ENCODE data around the gene CARMIL1. TPM values are rescaled to one million over a fixed set of nuclear protein-coding genes. Genes with fewer than 3 reads are reported as not detected.

CARMIL1 gene
- 16.0 and 36.9 TPM in 2 replicates for total RNA-seq (2014; rRNA removed; shearing (Covaris generic); ENCODE audit: low replicate concordance)

DNA sequence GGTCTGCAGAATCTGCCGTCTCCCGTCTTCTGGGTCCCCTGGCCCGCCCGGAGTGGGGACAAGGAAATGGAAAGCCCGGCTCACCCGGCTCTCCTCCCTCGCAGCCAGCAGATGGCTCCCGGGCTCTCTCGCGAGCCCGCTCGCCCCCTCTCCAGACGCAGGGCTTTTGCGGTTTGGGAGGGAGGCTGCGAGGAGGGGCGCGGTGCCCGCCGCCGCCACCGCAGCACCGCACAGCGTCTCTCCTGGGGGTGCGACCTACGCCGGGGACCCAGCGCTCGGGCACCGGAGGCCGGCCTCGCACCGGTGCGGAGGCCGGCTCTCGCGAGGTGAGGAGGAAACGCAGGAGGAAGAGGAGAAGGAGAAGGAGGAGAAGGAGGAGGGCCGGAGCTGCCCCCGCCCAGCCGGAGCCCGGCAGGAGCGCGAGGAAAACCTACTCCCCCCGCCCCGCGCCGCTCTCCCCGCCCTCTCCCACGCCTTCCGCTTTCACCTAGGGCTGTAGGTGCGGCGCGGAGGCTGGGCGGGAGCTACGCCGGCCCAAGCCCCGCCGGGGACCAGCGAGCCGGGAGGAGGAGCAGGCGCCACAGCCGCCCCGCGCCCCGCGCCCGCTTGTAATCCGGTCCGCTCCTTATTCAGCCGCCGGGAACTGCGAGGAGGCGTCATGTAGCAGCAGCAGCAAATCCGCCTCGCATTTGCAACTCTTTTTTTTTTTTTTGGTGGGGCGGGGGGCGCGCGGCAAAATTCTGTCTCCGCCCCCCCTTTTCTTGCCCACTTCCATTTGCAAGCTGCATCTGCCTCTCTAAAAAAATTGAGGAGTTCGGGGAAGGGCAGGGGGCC, at the start of gene CARMIL1:
Gene CARMIL1, plus strand, starts transcription at position 461 of the 834 bp plus-strand sequence. CDS start 422 bp downstream, outside the sequence.
- peak; percentile 97 for DNase-seq (ENCODE audit: low read depth)
- in situ Hi-C loops (cut with HindIII; ENCODE audit: low pct_unique_long_range_greater_than_20kb, low sequenced_read_pairs), result no loop called here

DNA sequence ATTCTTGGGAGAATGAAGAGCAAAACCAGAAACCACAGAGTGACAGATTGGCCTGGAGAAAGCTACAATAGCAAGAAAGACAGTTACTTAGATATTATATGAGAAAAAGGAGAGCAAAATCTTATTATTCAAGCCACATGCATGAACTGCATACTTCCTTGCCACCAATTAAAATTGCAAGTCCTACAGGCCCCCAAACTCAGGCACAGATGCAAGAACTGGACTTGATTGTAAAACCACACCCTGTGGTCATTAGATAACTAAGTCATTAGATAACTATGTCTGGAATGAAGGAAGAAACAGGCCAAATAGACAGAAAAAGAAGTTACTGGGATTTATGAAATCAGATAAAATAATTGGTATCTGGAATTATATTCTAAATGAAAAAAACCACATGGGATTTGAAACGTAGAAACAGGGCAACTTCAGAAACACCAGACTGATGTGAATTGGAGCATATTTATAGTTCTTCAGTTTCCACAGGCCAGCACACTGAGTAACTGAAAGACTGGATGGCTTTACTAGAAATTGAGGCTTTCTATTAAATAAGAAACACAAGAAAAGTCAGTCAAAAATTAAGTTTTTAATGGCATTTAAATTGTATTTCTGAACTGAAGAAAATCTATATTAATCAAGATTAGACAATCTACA, 49.4 kb upstream of the CARMIL1 start:
- in situ Hi-C loops (cut with HindIII; ENCODE audit: low pct_unique_long_range_greater_than_20kb, low sequenced_read_pairs), result no loop called here
- DNase-seq (ENCODE audit: low read depth), result peak; percentile 54

DNA sequence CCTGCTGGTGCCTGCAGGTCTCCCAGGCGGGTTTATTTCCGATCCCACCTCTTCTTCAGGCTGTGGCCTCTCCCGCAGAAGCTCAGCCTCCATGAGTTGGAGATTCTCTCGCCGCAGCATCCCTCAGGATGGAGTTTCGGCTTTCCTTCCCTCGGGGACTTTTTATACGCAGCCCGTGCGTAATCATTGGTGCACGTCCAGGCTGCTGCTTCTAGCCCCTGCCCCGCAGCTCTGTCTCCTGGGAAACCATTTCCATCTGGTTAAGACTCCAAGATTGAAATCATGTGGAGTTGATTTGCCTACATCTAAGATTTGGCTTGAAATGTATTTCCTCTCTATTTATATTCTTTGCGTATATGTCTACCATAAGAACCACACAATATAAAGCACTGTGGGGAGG, 46.7 kb upstream of the CARMIL1 start:
- in situ Hi-C loops (cut with HindIII; ENCODE audit: low pct_unique_long_range_greater_than_20kb, low sequenced_read_pairs), result no loop called here
- no peak for DNase-seq (ENCODE audit: low read depth)

DNA sequence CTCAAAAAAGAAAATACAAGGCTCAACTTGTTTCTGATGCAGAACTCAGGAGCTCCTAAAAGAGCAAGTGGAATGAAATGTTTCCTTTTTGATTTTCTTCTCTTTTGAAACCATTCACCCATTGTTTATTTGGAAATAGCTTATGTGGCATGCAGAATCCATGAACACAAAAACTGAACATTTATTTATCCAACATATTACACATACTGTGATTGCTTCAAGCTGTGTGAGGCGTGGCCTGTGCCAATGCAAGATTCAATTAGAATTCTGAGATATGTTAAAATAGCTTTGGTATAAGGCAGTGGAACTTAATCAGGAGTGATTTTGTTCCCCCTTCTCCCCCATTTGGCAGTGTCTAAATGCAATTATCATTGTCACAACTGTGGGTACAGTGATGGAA, 45.9 kb upstream of the CARMIL1 start:
- in situ Hi-C loops (cut with HindIII; ENCODE audit: low pct_unique_long_range_greater_than_20kb, low sequenced_read_pairs), result no loop called here
- no peak for DNase-seq (ENCODE audit: low read depth)

DNA sequence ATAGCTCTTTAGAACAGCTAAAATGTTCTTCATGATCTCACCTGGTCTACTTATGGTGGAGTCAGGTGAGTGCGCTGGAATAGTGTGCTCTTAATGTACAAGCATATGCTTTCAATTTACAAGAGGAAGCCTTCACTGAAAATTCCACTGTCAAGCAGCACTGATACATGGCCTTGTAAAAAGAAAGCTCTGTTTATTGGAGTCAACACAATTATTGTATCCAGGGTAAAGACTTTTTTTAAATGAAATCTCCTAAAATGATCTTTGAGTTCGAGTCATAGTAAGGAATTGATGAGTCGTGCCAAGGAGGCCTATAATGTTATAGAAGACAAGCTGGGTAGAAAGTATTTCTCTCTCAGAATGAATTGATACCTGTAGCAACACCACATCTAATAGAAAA, 41.6 kb upstream of the CARMIL1 start:
- in situ Hi-C loops (cut with HindIII; ENCODE audit: low pct_unique_long_range_greater_than_20kb, low sequenced_read_pairs), result no loop called here
- DNase-seq (ENCODE audit: low read depth), result no peak

DNA sequence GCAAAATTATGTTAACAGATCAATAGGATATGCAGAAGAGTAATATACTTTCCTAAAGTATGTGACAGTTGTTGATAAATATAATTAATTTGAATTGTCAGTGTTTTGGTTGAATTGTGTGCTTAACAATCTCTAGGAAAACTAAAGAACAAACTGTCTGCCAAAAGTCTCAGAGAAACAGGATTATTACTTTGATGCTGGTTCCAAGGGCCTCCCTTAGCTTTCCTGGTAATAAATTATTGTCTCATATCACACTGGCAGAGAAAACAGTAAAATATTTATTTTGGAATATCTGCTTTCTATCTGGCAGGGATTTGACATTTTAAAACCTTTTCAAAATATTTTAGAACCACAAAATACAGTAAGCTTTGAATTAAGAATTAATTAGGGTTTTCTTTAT, 40.1 kb upstream of the CARMIL1 start:
- DNase-seq (ENCODE audit: low read depth), result no peak
- in situ Hi-C loops (cut with HindIII; ENCODE audit: low pct_unique_long_range_greater_than_20kb, low sequenced_read_pairs), result no loop called here

DNA sequence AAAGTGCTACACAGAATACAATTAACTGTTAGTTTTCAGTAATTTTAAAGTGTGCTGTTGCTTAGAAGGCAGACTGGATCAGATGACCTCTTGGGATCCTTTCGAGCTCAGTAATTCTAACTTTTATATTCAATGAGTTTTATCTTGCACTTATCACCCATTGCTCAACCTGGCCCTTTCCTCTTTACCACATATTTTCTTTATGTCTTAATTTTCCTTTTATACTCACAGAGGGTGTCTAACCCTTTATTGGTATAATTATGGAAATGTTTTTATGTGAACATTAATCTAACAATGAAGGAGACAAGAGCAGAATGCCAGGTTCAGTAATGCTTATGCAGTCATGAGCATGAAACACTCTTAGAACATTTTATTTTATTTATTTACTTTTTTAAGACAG, 39.7 kb upstream of the CARMIL1 start:
- in situ Hi-C loops (cut with HindIII; ENCODE audit: low pct_unique_long_range_greater_than_20kb, low sequenced_read_pairs), result no loop called here
- DNase-seq (ENCODE audit: low read depth), result no peak

DNA sequence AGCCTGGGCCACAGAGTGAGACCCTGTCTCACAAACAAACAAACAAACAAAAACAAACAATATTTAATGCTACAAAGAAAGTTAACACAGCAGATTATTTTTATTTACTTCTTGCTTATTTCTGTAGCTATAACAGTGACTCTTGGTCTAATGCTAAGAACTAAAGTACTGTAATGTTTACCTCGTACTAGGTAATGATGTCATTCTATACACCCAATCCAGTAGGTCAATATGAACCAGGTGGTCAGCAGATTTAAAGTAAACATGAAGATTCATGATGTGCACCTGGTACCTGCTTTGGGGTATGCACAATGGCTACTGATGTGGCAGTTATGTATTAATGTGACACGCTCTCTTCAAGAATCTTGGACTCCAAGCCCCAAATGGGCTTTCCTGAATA, 36.6 kb upstream of the CARMIL1 start:
- in situ Hi-C loops (cut with HindIII; ENCODE audit: low pct_unique_long_range_greater_than_20kb, low sequenced_read_pairs), result no loop called here
- no peak for DNase-seq (ENCODE audit: low read depth)

DNA sequence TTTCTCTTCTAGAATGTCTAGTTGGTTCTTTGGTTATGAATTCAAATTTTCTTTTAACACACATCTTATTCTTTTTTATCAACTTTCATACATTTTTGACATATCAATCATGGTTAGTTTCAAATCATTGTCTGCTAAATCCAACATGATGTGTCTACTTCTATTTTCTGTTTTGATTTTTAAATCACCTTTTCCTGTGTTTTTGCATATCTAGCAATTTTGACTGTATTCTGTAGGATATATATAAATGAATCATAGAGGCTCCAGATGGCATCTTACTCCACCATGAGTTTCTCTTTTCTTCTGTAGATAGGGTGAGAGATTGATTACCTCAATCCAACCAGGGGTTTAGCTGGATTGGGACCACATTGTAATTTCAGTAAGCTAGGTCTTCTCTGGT, 34.3 kb upstream of the CARMIL1 start:
- in situ Hi-C loops (cut with HindIII; ENCODE audit: low pct_unique_long_range_greater_than_20kb, low sequenced_read_pairs), result no loop called here
- no peak for DNase-seq (ENCODE audit: low read depth)

DNA sequence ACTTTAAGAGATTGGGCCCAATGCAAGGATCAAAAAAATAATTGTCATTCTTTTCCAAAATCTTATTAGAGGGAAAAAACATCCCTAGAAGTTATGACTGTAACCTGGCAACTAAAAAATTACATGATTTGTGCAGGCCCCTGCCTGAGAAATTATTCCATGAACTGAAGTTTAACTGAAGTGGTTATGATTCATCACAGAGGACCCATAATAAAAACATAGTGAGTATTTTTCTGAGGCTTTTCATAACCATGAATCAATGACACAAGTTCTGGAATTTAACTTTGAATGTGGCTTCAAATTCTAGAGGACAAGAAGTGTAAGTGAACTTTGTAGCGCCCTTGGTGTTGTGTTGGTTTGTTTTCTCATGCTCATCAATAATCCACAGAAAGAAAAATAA, 31.1 kb upstream of the CARMIL1 start:
- no peak for DNase-seq (ENCODE audit: low read depth)
- in situ Hi-C loops (cut with HindIII; ENCODE audit: low pct_unique_long_range_greater_than_20kb, low sequenced_read_pairs), result no loop called here

DNA sequence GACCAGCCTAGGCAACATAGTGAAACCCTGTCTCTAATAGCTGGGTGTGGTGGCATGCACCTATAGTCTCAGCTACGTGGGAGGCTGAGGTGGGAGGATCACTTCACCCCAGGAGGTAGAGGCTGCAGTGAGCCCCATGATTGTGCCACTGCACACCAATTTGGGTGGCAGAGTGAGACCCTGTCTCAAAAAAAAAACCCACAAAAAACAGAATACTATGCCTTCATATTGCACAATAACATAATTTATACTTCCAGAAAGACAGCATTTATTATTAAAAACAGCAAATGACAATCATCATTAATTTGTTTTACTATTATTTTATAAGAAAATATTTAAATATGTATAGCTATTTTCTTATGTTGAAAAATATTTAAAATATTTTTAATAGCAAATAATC, 30.0 kb upstream of the CARMIL1 start:
- DNase-seq (ENCODE audit: low read depth), result no peak
- in situ Hi-C loops (cut with HindIII; ENCODE audit: low pct_unique_long_range_greater_than_20kb, low sequenced_read_pairs), result no loop called here

DNA sequence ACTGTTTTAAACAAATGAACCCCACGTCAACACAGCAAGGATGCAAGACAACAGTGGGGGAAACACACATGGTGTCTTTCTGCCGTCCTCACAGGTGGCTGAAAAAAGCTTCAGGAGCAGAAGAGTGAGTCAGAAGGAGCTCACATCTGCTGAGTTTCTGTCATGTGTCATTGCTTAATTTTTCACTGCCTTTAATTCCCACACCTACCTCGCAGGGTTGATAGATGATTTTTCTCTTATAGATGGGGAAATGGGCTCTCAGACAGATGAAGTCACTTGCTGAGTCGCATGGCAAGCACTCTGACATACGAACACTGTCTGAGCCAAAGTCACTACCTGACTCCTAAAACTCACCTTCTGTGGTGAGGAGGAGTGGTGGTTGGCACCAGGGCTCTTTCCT, 28.3 kb upstream of the CARMIL1 start:
- in situ Hi-C loops (cut with HindIII; ENCODE audit: low pct_unique_long_range_greater_than_20kb, low sequenced_read_pairs), result no loop called here
- peak; percentile 55 for DNase-seq (ENCODE audit: low read depth)

DNA sequence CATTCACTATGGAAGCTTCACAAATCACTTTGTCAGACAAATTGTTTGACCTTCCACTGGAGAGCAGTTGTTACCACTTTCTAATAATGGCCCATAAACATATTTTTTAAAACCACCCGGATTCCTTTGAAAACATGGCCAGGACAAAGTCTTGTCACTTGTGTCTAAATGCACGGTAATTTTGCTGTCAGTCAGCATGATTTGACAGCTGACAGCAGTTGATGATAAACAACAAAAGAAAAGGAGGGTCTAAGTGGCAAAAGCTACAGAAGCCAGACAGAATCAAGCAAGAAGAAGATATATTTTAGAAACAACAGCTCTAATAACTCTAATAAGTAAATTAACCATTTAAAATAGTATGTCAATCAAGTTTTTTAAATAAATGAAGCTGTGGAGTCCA, 27.7 kb upstream of the CARMIL1 start:
- DNase-seq (ENCODE audit: low read depth), result no peak
- in situ Hi-C loops (cut with HindIII; ENCODE audit: low pct_unique_long_range_greater_than_20kb, low sequenced_read_pairs), result no loop called here

DNA sequence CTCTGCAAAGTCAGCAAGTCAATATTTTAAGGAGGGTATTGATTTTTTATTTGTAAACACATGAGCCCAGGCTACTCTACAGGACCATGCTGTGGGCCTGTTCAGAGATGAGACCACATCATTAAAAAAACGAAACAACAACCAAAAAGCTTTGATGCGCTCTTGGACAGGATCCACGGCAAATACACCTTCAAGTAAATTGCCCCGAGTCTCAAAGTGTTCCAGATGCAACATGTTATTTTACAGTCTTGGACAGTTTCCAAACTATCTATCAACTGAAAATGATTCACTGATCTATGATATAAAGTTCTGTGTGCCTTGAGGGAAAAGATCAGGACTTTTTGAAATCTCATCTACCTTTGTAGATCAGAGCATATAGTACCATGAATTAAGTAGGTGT, 25.8 kb upstream of the CARMIL1 start:
- DNase-seq (ENCODE audit: low read depth), result no peak
- in situ Hi-C loops (cut with HindIII; ENCODE audit: low pct_unique_long_range_greater_than_20kb, low sequenced_read_pairs), result no loop called here

DNA sequence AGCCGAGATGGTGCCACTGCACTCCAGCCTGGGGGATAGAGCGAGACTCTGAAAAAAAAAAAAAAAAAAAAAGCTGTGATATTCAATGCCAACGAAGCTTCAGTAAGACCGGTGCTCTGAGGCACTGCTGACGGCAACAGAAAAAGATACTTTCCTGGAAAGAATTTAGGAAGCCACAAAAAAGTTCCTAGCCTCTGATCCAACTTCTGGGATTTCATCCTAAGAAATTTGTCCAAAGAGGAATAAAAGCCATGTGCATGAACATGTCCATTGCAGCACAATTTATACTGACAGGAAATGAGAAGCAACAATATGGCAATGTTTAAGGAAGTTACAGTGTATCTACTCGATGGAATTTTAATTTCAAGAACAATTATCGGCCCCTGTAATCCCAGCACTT, 24.5 kb upstream of the CARMIL1 start:
- in situ Hi-C loops (cut with HindIII; ENCODE audit: low pct_unique_long_range_greater_than_20kb, low sequenced_read_pairs), result no loop called here
- DNase-seq (ENCODE audit: low read depth), result no peak

DNA sequence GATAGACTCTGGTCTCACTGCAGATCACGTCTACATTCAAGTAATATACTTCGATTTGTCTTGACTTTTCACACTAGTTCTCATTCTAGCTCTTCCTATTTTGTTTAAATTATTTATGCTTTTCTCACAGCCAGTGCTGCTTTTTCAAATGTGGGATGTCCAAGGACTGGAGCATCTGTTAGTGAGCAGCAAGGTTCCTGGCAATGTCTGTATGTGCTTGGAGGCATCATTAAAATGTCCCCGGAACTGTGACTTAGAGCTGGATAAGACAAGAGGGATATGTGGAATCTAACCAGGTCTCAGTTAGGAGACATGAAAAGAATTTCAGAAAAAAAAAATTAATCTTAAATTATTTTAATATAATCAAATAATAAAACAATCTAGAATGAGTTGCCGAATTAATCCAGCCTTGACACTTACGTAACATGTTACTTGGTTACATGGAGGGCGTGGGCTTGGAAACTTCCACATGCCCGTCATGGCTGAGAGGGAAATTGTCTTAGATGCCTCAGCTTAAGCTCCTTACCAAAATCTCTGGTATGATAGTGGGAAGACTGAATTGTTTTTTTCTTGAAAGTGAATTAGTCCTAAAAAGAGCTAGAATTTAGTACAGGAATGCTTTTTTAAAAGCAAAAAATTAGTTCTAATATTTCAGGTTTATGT, 21.4 kb upstream of the CARMIL1 start:
- in situ Hi-C loops (cut with HindIII; ENCODE audit: low pct_unique_long_range_greater_than_20kb, low sequenced_read_pairs), result no loop called here

DNA sequence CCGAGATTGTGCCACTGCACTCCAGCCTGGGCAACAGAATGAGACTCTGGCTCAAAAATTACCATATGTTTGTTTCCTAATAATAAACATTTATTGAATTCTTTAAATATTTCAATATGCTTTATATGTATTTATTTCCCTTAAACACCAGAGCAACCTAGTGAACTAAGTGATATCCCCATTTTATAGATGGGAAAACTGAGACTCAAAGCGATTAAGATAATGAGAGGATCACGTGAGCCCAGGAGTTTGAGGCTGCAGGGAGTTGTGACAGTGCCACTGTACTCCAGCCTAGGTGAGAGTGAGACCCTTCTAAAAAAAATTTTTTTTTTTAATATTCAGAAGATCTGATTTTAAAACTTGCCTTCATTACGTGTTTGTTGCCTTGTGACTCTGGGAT, 19.4 kb upstream of the CARMIL1 start:
- in situ Hi-C loops (cut with HindIII; ENCODE audit: low pct_unique_long_range_greater_than_20kb, low sequenced_read_pairs), result no loop called here
- DNase-seq (ENCODE audit: low read depth), result no peak

More for the DNA sequence above, 21.4 kb upstream of the CARMIL1 start:
- DNase-seq (ENCODE audit: low read depth), result no peak

DNA sequence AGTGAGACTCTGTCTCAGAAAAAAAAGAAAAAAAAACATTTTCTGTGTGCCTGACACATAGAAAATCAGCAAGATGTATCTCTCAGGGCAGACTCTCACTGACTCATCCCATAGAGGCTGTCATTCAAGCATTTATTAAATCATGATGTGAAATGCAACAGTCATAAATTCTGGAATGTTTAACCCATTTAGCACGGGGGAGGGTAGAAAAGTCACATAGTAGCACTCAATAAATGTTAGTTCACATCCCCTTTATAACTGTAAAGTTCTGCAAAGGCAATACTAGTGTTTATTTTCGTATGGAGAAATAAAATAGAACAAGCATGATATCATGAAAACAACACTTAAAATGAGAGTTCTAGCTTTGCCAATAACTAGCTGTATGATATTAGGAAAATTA, 15.5 kb upstream of the CARMIL1 start:
- in situ Hi-C loops (cut with HindIII; ENCODE audit: low pct_unique_long_range_greater_than_20kb, low sequenced_read_pairs), result no loop called here

DNA sequence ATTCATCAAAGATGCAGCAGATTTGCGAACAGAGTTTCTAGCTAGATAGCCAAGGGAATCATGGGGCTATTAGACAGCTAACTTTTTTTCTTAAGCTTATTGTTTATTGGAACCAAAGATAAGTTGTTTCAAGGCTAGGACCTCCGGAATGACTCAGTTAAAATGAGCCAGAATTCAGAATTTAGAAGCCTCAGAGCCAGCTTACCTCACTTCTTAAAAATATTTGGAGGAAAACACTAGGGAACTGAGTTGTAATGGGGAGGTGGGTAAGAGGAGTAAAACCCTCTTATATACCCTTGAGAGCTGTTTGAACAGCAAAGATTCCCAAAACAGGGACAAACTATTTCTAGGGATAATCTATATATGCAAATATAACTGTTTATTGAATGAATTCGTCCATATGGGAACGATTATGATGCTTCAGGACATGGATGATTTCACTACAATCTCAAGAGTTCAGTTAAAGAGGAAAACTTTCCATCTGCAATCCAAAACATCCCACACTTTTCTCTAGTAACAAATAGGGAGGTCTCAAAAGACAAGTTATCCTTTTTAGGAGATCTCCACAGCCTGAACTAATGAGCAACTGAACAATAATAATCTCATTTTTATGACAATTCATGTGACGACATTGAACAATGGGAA, 12.6 kb upstream of the CARMIL1 start:
- in situ Hi-C loops (cut with HindIII; ENCODE audit: low pct_unique_long_range_greater_than_20kb, low sequenced_read_pairs), result no loop called here
- DNase-seq (ENCODE audit: low read depth), result no peak

More for the DNA sequence above, 15.5 kb upstream of the CARMIL1 start:
- no peak for DNase-seq (ENCODE audit: low read depth)

All from Caki2 (cell line).